Esophagus squamous epithelium (tissue), 4 donors: ENCODE measurements around the gene IKZF3.

Experiments used
- CTCF ChIP-seq, 6 experiments: fragments of 450-650 bp in 4 of 6; fragments of 200-600 bp in 2 of 6; sonication (generic) in 2 of 6; IDR thresholded peaks; one replicate each; pipeline ENCODE4 v1.5.1; 2016 to 2019; ENCODE audit warnings: antibody characterized with exemption in 6 of 6, mild to moderate bottlenecking in 4 of 6, moderate library complexity in 4 of 6
- POLR2A ChIP-seq, 4 donors: fragments of 450-650 bp; IDR thresholded peaks; one replicate each; pipeline ENCODE4 v1.6.1; 2017; ENCODE audit warnings: antibody characterized with exemption in 4 of 4, mild to moderate bottlenecking in 4 of 4, moderate library complexity in 3 of 4

GRCh38 chr17:39744836-39745215 lies 119.3 kb downstream of the IKZF3 start:
- TF ChIP-seq CTCF (IDR thresholded peaks at IDR 0.05) (no peak), POLR2A (IDR thresholded peaks at IDR 0.05) (no peak)
